ENCODE results near the gene DPP4. TPM values are rescaled to one million over a fixed set of nuclear protein-coding genes. Genes with fewer than 3 reads are reported as not detected.

Gene DPP4
- total RNA-seq, 4 donors from 2014 or later: 1.6 to 5.3 (median 3.8) TPM

- TF ChIP-seq CTCF (IDR thresholded peaks at IDR 0.05) (no peak), POLR2AphosphoS5 (IDR thresholded peaks at IDR 0.05) (no peak), EP300 (IDR thresholded peaks at IDR 0.05) (no peak), POLR2A (IDR thresholded peaks at IDR 0.05) (no peak)
- Histone ChIP-seq H3K27me3 (no peaks in the 10 kb centered on the region), H3K9me3 (no peaks in the 10 kb centered on the region), H3K4me1 (no peaks in the 10 kb centered on the region), H3K27ac (no peak overlapping the region), H3K36me3 (no peaks in the 10 kb centered on the region), H3K4me3 (no peak overlapping the region)
- DNase-seq (ENCODE audit: low spot score in 2 of 2): no peak
- 83% methylated on average over 3 of the region's 3 CpGs for WGBS
Measured at GRCh38 chr2:162063899-162064298, 10.1 kb downstream of the DPP4 start.

GRCh38 chr2:162063281-162063680 is 10.7 kb downstream of the DPP4 start:
- no peak for DNase-seq (ENCODE audit: low spot score in 2 of 2)
- no peak for TF ChIP-seq POLR2AphosphoS5 (IDR thresholded peaks at IDR 0.05)
- no peaks in the 10 kb centered on the region for H3K4me1 ChIP-seq
- no peaks in the 10 kb centered on the region for H3K36me3 ChIP-seq
- H3K27ac ChIP-seq: no peak overlapping the region
- H3K9me3 ChIP-seq: no peaks in the 10 kb centered on the region
- WGBS: 21% methylated on average over 2 of the region's 2 CpGs
- H3K27me3 ChIP-seq: no peaks in the 10 kb centered on the region
- H3K4me3 ChIP-seq: no peak overlapping the region

GRCh38 chr2:162062559-162062958 is 11.5 kb downstream of the DPP4 start:
- no peak for DNase-seq (ENCODE audit: low spot score in 2 of 2)
- Histone ChIP-seq H3K27me3 (no peaks in the 10 kb centered on the region), H3K9me3 (no peaks in the 10 kb centered on the region), H3K27ac (no peak overlapping the region), H3K36me3 (no peaks in the 10 kb centered on the region), H3K4me1 (no peaks in the 10 kb centered on the region), H3K4me3 (no peak overlapping the region)
- TF ChIP-seq POLR2A (IDR thresholded peaks at IDR 0.05): no peak
- TF ChIP-seq POLR2AphosphoS5 (IDR thresholded peaks at IDR 0.05): no peak
- TF ChIP-seq EP300 (IDR thresholded peaks at IDR 0.05): no peak
- no peak for TF ChIP-seq CTCF (IDR thresholded peaks at IDR 0.05)
- 95% methylated on average over 2 of the region's 2 CpGs for WGBS

- no peak for DNase-seq (ENCODE audit: low spot score in 2 of 2)
- no peak for TF ChIP-seq POLR2A (IDR thresholded peaks at IDR 0.05)
- TF ChIP-seq POLR2AphosphoS5 (IDR thresholded peaks at IDR 0.05): no peak
- TF ChIP-seq CTCF (IDR thresholded peaks at IDR 0.05): no peak
- TF ChIP-seq EP300 (IDR thresholded peaks at IDR 0.05): no peak
- Histone ChIP-seq H3K9me3 (peaks cover 9% of the 10 kb centered on the region), H3K36me3 (no peaks in the 10 kb centered on the region), H3K27me3 (no peaks in the 10 kb centered on the region), H3K4me1 (no peaks in the 10 kb centered on the region), H3K27ac (no peak overlapping the region), H3K4me3 (no peak overlapping the region)
- 94% methylated on average over 2 of the region's 2 CpGs for WGBS
Measured at GRCh38 chr2:162061021-162061420, 13.0 kb downstream of the DPP4 start.

DNA sequence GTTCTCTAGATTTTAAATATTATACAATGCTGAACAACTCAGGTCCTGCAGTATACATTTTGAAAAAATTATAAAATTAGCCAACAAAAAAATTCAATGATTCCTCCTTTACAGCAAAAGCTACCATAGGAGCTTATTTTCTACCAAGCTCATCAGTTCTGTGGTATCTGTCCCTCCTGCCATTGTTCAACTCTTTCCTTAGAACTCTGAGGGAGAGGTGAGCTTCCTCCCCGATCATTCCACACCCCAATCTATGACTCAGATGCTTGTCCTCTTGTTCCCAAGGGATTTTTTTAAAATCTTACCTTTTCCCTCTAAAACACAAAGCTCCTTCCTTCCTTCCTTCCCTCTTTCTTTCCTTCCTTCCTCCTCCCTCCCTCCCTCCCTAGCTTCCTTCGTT is 13.5 kb downstream of the DPP4 start:
- Histone ChIP-seq H3K27me3 (no peaks in the 10 kb centered on the region), H3K9me3 (peaks cover 9% of the 10 kb centered on the region), H3K4me1 (no peaks in the 10 kb centered on the region), H3K27ac (no peak overlapping the region), H3K4me3 (no peak overlapping the region), H3K36me3 (no peaks in the 10 kb centered on the region)
- TF ChIP-seq POLR2A (IDR thresholded peaks at IDR 0.05) (no peak), EP300 (IDR thresholded peaks at IDR 0.05) (no peak), POLR2AphosphoS5 (IDR thresholded peaks at IDR 0.05) (no peak), CTCF (IDR thresholded peaks at IDR 0.05) (no peak)
- no peak for DNase-seq (ENCODE audit: low spot score in 2 of 2)
- WGBS: 69% methylated on average over 2 of the region's 2 CpGs

DNA sequence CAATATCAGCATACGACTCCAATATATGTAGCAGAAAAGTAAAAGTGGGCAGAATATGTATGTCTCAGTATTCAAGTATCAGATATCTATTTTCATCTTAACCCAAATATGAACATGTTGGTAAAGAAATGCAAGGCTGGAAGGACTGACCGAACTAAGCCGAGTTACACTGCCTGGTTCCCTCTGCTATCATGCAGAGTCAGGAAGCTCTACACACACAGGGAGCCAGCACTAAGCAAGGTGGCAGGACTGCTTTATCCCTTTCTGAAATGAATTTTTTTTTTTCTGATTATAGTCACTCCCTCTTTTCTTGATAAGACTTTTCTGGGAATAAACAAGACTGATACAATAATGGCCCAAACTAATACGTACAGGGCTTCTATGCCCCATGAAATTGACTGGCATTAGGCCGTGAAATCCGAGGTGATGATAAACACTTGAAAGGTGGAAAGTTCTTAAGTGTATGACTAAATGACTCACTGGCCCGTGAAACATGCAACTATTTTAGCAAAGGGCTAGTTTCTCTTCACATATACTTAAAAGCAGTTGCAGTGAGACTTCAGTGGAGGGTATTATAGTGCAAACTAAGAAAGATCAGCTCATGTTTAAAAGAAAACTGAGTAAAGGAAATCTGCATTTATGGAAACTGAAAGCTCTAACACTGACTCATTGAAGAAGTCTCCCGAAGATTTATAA is 14.9 kb downstream of the DPP4 start:
- Histone ChIP-seq H3K27ac (no peak overlapping the region), H3K4me3 (no peak overlapping the region), H3K4me1 (no peaks in the 10 kb centered on the region), H3K36me3 (no peaks in the 10 kb centered on the region), H3K27me3 (no peaks in the 10 kb centered on the region), H3K9me3 (peaks cover 9% of the 10 kb centered on the region)
- 86% methylated on average over 8 of the region's 8 CpGs for WGBS
- TF ChIP-seq CTCF (IDR thresholded peaks at IDR 0.05) (no peak), POLR2AphosphoS5 (IDR thresholded peaks at IDR 0.05) (no peak), EP300 (IDR thresholded peaks at IDR 0.05) (no peak), POLR2A (IDR thresholded peaks at IDR 0.05) (no peak)
- DNase-seq (ENCODE audit: low spot score in 2 of 2): no peak
